Measurements from ENCODE around the gene F2RL3.

The F2RL3 gene

GRCh38 chr19:16896146-16897028 is 7.6 kb downstream of the F2RL3 start:
- no peak overlapping the region for H3K27ac ChIP-seq
- no peak for TF ChIP-seq CTCF (conservative IDR thresholded peaks at IDR 0.05)

GRCh38 chr19:16897029-16897855 is 8.4 kb downstream of the F2RL3 start:
- no peak for TF ChIP-seq CTCF (conservative IDR thresholded peaks at IDR 0.05)
- H3K27ac ChIP-seq = no peak overlapping the region

GRCh38 chr19:16897856-16898161 is 9.0 kb downstream of the F2RL3 start:
- TF ChIP-seq CTCF (conservative IDR thresholded peaks at IDR 0.05) = no peak

GRCh38 chr19:16898361-16899015 is 9.7 kb downstream of the F2RL3 start:
- TF ChIP-seq CTCF (conservative IDR thresholded peaks at IDR 0.05) = no peak
- no peak overlapping the region for H3K27ac ChIP-seq

More at GRCh38 chr19:16897856-16898161, 9.0 kb downstream of the F2RL3 start:
- no peak overlapping the region for H3K27ac ChIP-seq

GRCh38 chr19:16899566-16900075 is 10.8 kb downstream of the F2RL3 start:
- TF ChIP-seq CTCF (conservative IDR thresholded peaks at IDR 0.05) = 0 out of 2 replicates have a peak, but pooled peaks have one; percentile 12
- H3K27ac ChIP-seq = no peak overlapping the region

GRCh38 chr19:16901491-16902175 is 12.8 kb downstream of the F2RL3 start:
- H3K27ac ChIP-seq = no peak overlapping the region
- no peak for TF ChIP-seq CTCF (conservative IDR thresholded peaks at IDR 0.05)
